Lower leg skin (tissue), 4 donors: ENCODE data around the gene ENOX1. TPM values are rescaled to one million over a fixed set of nuclear protein-coding genes. Genes with fewer than 3 reads are reported as not detected.

Source experiments
- DNase-seq, 2 donors: peaks; one replicate each; pipeline ENCODE4 v3.0.0-alpha.2; 2019; ENCODE audit warnings: low spot score in 2 of 2
- H3K4me3 ChIP-seq: fragments of 200-600 bp; sonication (generic); 2 replicates; pipeline ENCODE4 v1.5.1; 2017; ENCODE audit warnings: mild to moderate bottlenecking, low read depth; ENCODE audit not compliant: poor library complexity, severe bottlenecking
- CTCF ChIP-seq, 3 donors: fragments of 450-650 bp; IDR thresholded peaks; one replicate each; pipeline ENCODE4 v1.5.1; 2016; ENCODE audit warnings: antibody characterized with exemption in 3 of 3, mild to moderate bottlenecking in 3 of 3, moderate library complexity in 2 of 3
- POLR2A ChIP-seq, 2 donors: fragments of 450-650 bp; IDR thresholded peaks; one replicate each; pipeline ENCODE4 v1.6.1; 2016 to 2017; ENCODE audit warnings: antibody characterized with exemption in 2 of 2, mild to moderate bottlenecking in 1 of 2, moderate library complexity in 1 of 2
- WGBS, 2 donors: methylation state at CpG; one replicate each; pipeline ENCODE4 v1.1.5; 2018; 5-methylcytosine and 5-hydroxymethylcytosine counted together
- intact Hi-C: fragments of 100-400 bp; cut with DNase I; formaldehyde crosslinking; loops from one replicate; pipeline ENCODE4 v1.15.0; 2023; ENCODE audit warnings: low total_unique reads
- total RNA-seq, 4 donors: library from RNA; depleted of rRNA; stranded (reverse); fragments of >200 nt; gene quantifications; one replicate each; pipeline ENCODE4 v1.1.0, GENCODE V29; 2016

ENOX1 gene
- total RNA-seq, 4 donors from 2014 or later = 0.11 to 0.52 (median 0.30) TPM

DNA sequence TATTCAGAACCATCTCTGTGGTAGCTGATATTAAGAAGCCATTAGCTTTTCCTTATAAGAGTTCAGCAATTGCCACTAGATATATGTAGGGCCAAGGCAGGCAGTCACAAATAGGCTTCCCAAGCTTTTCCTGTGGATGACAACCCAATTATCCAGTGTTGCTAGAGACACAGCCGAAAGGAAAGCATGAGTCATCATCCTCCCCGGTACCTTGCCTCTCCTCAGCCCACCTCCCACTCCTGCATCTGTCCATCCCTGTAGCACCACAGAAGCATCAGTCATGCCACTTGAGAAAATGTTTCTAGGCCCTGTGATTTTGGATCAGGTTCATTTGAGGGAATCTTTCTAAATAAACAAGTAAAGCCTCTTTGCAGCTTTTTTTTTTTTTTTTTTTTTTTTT lies 559.1 kb downstream of the ENOX1 start:
- 26 to 33% methylated on average over 2 of the region's 2 CpGs for WGBS, 2 donors
- H3K4me3 ChIP-seq = no peak overlapping the region
- intact Hi-C loops = no loop called here
- DNase-seq = no peak
- no peak for TF ChIP-seq CTCF (IDR thresholded peaks at IDR 0.05)
- no peak for TF ChIP-seq POLR2A (IDR thresholded peaks at IDR 0.05)

GRCh38 chr13:43223216-43223615 lies 563.6 kb downstream of the ENOX1 start:
- TF ChIP-seq CTCF (IDR thresholded peaks at IDR 0.05) (no peak), POLR2A (IDR thresholded peaks at IDR 0.05) (no peak)
- H3K4me3 ChIP-seq = no peak overlapping the region
- 65 to 71% methylated on average over 5 of the region's 5 CpGs for WGBS, 2 donors
- no peak for DNase-seq
- intact Hi-C loops = no loop called here

DNA sequence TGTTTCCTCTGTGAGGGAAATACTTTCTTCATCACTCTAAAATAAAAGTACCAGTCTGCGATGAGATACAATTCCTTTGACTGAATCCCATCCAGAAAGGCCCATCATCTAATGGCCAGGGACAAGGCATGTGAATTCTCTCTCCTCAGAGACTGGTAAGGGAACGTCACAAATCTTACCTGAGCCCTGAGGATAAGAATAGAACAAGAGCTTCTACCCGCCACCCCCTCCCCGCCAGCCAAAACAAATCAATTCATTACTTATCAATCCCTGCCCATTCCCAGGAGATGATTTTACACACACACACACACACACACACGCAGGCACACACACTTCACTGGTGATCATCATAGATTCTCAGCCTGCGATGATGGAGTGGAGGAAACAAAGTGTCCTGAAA lies 564.7 kb downstream of the ENOX1 start:
- DNase-seq = no peak
- WGBS, 2 donors = 89 to 94% methylated on average over 6 of the region's 6 CpGs
- intact Hi-C loops = no loop called here
- TF ChIP-seq CTCF (IDR thresholded peaks at IDR 0.05) = no peak
- TF ChIP-seq POLR2A (IDR thresholded peaks at IDR 0.05) = no peak
- H3K4me3 ChIP-seq = no peak overlapping the region

GRCh38 chr13:43221611-43222010 lies 565.2 kb downstream of the ENOX1 start:
- TF ChIP-seq CTCF (IDR thresholded peaks at IDR 0.05) (no peak), POLR2A (IDR thresholded peaks at IDR 0.05) (no peak)
- no peak overlapping the region for H3K4me3 ChIP-seq
- intact Hi-C loops = no loop called here
- DNase-seq = no peak
- WGBS, 2 donors = 78 to 86% methylated on average over 1 of the region's 1 CpG

- no peak overlapping the region for H3K4me3 ChIP-seq
- 85 to 89% methylated on average over 8 of the region's 8 CpGs for WGBS, 2 donors
- TF ChIP-seq POLR2A (IDR thresholded peaks at IDR 0.05) (no peak), CTCF (IDR thresholded peaks at IDR 0.05) (no peak)
- DNase-seq = no peak
- intact Hi-C loops = no loop called here
Observed at GRCh38 chr13:43220873-43221595, 565.7 kb downstream of the ENOX1 start.

DNA sequence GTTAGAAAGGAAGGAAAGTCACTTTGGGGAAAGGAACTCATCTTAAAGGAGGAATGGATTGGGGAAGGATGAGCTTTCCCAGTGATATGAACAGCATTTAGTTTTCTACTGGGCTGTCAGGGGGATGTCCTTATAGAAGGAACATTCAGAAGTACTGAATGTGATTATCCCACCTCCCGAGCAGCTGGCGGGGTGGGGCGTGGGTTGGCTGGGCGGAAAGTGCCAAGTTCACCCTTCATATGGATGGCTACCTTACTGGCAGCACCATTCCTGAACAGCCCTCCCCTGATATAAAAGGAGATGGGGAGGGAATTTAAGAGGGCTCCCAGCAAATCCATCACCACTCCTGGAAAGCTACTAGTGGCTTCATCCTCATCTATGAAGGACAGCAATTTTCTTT lies 572.6 kb downstream of the ENOX1 start:
- TF ChIP-seq CTCF (IDR thresholded peaks at IDR 0.05) = no peak
- no peak for TF ChIP-seq POLR2A (IDR thresholded peaks at IDR 0.05)
- H3K4me3 ChIP-seq = no peak overlapping the region
- no peak for DNase-seq
- 78 to 94% methylated on average over 4 of the region's 4 CpGs for WGBS, 2 donors
- intact Hi-C loops = no loop called here
